NCI-H524 (cell line): ENCODE data around the gene CCNG2.

Experiments
- DNase-seq, 2 experiments: peaks; one replicate each; lab custom pipeline; 2025; lab: John Stamatoyannopoulos, UW

Gene CCNG2

DNA sequence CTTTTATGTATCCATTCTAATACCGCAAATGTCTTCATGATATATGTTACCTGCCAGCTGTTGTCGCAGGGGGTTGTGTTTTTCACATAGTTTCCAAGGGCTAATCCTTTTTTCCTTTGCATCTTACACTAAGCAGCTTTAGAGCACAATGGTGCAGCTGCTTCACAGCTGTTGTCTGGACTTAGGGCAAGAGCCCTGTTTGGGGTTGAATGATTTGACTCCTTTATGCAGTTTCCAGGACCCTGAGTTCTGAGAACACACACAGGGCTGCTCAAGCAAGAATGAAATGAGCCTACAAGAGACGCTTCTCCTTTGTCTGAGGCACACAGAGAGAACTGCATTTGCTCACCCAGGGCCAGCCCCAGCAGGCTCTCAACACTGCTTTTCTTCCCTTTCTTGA, 20.2 kb downstream of the CCNG2 start:
- peak; percentile 65 to 86 for DNase-seq

DNA sequence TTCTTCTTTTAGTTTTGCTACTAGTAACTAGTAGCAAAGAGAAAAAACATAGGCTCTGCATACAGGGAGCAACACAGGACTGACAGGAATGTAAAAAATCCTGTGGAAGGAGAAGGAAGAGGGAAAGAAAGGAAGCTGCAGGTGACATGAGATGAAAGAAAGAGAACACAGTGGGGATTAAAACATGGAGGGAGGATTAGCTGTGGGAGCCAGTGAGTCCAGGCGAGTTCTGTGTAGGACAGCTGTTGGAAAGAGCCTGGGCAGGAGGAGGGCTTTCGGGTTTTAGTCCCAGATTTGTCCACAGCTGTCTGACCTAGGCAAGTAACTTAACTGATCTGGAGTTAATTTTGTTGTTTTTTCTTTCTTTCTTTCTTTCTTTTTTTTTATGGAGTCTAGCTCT, 21.6 kb downstream of the CCNG2 start:
- peak; percentile 33 to 68 for DNase-seq

DNA sequence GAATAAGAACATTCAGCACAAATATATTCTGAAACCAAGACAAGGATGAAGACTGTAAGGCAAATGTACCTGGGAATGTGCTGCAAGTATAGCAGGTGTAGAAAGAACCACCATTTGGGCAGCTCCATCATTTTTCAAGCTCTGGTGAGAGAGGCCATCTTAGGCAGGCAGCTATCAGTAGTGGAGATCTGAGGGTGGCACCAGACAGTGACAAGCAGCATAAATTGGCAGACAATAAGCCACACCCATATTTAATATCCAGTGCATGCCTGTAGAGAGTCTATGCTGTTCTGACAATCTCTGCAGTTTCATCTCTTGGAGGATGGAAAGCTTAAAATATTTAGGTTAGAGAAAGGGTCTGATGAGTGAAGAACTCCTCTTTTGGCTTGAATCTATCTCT, 22.5 kb downstream of the CCNG2 start:
- DNase-seq: peak in 1 of 2 experiments; percentile 9

GRCh38 chr4:77181720-77182119, 24.7 kb downstream of the CCNG2 start:
- DNase-seq: peak in 1 of 2 experiments; percentile 18

GRCh38 chr4:77183777-77184420, 26.9 kb downstream of the CCNG2 start:
- DNase-seq: no peak

DNA sequence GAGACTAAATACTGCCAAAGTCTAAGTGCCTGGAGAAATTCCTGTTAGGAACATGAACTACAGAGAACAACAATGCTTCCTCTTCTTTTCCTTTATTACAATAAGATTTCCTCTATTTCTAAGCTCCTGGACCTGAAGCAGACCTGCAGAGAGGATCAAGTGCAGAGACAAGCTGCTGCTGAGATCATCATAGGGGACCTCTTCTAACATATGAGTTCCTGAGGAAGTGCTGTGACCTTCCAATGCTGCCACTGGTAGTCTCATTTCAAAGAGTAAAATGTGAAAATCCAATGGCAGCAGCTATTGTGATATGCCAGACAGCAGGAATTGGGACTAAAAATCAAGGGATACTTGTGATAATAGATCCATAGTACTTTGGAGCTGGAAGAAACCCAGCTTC, 28.0 kb downstream of the CCNG2 start:
- DNase-seq: no peak

DNA sequence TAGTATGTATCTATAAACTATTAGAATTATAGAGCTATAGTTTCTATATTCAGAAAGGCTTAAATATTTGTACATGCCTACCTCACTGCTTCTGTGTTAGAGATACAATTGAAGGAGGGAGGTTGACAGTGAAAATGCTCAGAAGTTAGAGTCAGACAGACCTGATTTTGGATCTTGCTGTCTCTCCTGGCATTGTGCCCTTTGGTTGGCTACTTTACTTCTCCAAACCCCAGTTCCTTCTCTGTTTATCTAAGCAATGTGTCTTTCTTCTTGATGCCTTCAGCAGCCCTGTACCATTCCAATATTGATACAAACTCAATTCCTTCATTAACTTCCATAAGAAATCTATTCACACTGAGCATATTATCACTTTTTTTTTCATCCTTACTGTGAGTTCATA, 28.7 kb downstream of the CCNG2 start:
- no peak for DNase-seq

DNA sequence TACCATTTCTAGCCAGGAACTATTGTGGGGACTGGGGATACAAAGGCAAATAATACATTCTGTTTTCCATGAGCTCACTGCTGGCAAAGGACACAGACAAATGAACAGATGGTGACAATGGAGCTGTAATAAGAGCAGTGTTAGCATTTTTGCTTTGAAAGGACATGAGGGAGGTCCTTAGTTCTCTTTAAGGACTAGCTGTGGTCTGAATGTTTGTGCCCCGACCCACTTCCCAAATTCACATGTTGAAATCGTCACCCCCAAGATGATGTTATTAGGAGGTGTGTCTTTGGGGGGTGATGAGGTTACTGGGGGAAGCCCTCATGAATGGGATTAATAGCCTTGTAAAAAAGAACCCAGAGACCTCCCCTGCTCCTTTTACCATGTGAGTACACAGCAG, 30.3 kb downstream of the CCNG2 start:
- peak in 1 of 2 experiments; percentile 53 for DNase-seq

GRCh38 chr4:77188498-77189220, 31.7 kb downstream of the CCNG2 start:
- DNase-seq: no peak

- DNase-seq: no peak
These were observed 32.4 kb downstream of the CCNG2 start for GRCh38 chr4:77189412-77189811.

DNA sequence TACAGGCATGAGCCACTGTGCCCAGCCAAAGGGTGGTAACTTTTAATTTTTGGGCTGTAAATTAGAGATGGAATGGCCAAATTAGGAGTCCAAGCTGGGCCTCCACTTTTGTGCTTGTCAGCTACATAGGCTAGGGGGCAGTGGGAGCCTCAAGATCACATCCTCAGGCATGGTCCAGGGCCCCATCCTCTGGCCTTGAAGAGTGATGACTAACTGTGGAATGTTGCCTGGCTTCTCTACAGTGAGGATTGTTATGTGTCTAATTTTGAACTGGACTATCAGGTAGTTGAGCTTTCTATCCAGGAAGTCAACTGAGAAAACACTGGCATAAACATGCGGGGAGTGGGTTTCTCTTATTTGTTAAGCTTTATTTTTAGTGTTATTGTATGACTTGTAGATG, 33.0 kb downstream of the CCNG2 start:
- DNase-seq: no peak

GRCh38 chr4:77193046-77193445, 36.0 kb downstream of the CCNG2 start:
- DNase-seq: no peak

DNA sequence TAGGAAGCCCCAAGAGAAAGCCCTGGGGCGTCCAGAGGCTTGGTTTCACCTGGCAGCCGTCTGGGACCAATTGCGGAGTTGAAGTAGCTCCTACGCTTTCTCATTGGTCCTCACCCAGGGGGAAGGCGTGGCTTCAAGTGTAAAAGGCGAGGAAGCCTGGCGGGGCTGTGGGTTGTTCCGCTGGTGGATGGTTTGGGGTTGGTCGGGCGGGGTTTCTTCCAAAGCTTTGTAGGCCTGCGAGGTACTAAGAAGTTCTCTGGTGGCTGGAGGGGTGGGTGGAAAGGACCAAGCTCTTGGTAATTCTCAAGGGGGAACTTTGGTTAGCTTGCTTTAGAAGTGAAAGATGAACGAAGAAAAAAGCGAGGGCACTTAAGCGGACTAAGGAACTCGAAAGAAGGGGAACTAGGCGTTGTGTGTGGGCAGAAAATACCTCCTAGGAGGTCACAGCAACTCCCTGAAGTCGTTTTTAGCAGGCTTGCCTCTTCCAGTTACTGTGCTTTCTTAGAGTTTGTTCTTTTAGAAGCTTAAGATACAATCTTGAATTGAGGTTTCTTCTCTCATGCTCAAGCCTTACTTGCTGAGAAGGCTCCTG, 36.6 kb downstream of the CCNG2 start:
- DNase-seq: no peak

- no peak for DNase-seq
These were observed 37.4 kb downstream of the CCNG2 start for GRCh38 chr4:77194366-77194765.

GRCh38 chr4:77194989-77195388, 38.0 kb downstream of the CCNG2 start:
- DNase-seq: peak; percentile 2 to 65

DNA sequence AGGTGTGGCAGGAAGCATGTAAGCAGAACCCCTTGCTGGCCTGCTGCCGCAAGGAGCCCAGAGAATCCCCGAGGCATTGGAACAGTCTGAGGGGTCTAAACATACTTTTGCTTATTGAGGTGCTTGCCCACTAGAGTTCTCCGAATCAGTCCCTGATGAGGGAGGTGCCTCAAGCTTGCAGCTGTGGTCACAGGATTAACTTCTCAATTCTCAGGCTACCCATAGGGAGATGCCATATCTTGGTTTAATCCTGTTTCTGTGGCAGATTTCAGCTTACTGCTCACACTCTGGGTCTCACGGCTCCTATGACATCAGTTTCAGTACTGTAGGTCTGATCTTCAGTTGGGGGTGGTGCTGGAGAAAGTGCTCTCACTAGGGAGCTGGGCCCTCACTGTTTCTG, 39.9 kb downstream of the CCNG2 start:
- DNase-seq: peak in 1 of 2 experiments; percentile 61

GRCh38 chr4:77197361-77197760, 40.4 kb downstream of the CCNG2 start:
- no peak for DNase-seq

DNA sequence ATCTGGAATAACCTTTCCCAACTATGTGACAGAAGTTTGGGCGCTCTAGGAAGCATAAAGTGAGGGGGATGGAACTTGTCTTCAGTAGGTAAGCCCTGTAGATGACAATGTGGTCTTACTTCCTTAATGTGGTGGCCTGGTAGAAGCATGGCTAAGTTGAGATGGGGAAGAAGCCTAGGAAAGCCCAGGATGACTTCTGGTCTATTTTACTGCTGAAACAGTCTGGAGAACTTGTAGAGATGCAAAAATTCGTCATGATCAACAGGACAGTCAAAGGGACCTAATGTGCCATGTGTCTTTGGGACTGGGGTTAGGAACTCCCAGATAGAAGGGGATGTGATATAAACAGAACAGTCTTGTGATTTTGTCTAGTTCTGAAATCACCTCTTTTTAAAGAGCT, 40.8 kb downstream of the CCNG2 start:
- DNase-seq: no peak

DNA sequence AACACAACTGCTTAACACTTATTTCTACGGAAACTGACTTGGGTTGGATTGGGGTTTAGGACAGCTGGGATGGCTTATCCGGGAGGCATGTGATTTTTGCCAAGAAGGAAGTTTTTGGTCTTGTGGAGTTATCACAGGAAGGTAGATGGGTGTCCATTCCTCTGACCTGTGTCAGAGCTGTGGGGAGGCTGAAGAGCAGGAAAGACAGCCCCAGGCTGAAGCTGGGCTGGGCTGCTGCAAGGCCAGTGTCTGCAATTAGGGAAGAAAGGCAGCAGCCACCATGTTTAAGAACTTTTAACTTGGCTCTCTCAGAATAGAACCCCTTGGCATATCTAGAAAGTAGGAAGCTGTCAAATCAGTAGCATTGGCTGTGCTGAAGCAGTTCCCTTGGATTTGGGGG, 42.3 kb downstream of the CCNG2 start:
- no peak for DNase-seq

GRCh38 chr4:77199701-77200100, 42.7 kb downstream of the CCNG2 start:
- no peak for DNase-seq

GRCh38 chr4:77201343-77201742, 44.3 kb downstream of the CCNG2 start:
- no peak for DNase-seq

- no peak for DNase-seq
These were observed 44.9 kb downstream of the CCNG2 start for GRCh38 chr4:77201857-77202256.

GRCh38 chr4:77202491-77202890, 45.5 kb downstream of the CCNG2 start:
- DNase-seq: no peak
